IMR-90 (cell line): Measurements from ENCODE around the gene SLAMF7. TPM values are rescaled to one million over a fixed set of nuclear protein-coding genes. Genes with fewer than 3 reads are reported as not detected.

Experiments
- ATAC-seq: fragments of 200-7000 bp; cut with Tn5 transposase; 2 replicates; pipeline ENCODE4 v1.9.1; 2020; ENCODE audit warnings: low read depth, mild to moderate bottlenecking, moderate library complexity
- BruUV-seq: library from RNA; stranded (reverse); fragments of 400-500 nt; replicated peaks from 2 replicates; lab custom pipeline; 2021; lab: Mats Ljungman, UMichigan
- CTCF ChIA-PET: fragments of 300-600 bp; formaldehyde crosslinking; extraction: SDS; loops from one replicate; lab custom pipeline; 2021; ENCODE audit warnings: antibody characterized with exemption; lab: Yijun Ruan, JAX
- POLR2A ChIA-PET: fragments of 300-600 bp; sonication (Branson Sonifier 250); formaldehyde crosslinking; loops from one replicate; lab custom pipeline; 2022; ENCODE audit warnings: antibody characterized with exemption; ENCODE audit not compliant: unreplicated experiment; lab: Charles Lee
- DNase-seq: peaks from one replicate; pipeline ENCODE4 v3.0.0; 2013
- H2AFZ ChIP-seq: replicated peaks from 2 replicates; pipeline ENCODE3; 2013; ENCODE audit warnings: low read length, mild to moderate bottlenecking; ENCODE audit not compliant: poor library complexity
- H2AK5ac ChIP-seq: 2 replicates; pipeline ENCODE4 v1.6.1; 2013; ENCODE audit warnings: low read depth, low read length, inconsistent platforms
- H2AK9ac ChIP-seq: replicated peaks from 2 replicates; pipeline ENCODE3; 2013; ENCODE audit warnings: mild to moderate bottlenecking, low read depth, low read length, moderate library complexity; ENCODE audit not compliant: poor library complexity
- H2BK120ac ChIP-seq: 2 replicates; pipeline ENCODE4 v1.6.1; 2013; ENCODE audit warnings: low read depth, low read length, inconsistent platforms
- H2BK15ac ChIP-seq: 3 replicates; pipeline ENCODE4 v1.6.1; 2013; ENCODE audit warnings: low read depth, low read length, inconsistent platforms
- H2BK20ac ChIP-seq: 2 replicates; pipeline ENCODE4 v1.6.1; 2013; ENCODE audit warnings: low read depth, mild to moderate bottlenecking, inconsistent platforms, low read length, moderate library complexity
- H2BK5ac ChIP-seq: 2 replicates; pipeline ENCODE4 v1.6.1; 2013; ENCODE audit warnings: mild to moderate bottlenecking, low read depth, low read length, inconsistent platforms; ENCODE audit not compliant: poor library complexity, severe bottlenecking
- H3K14ac ChIP-seq: replicated peaks from 2 replicates; pipeline ENCODE4 v1.6.1; 2013; ENCODE audit warnings: low read depth, low read length, inconsistent platforms
- H3K18ac ChIP-seq: 2 replicates; pipeline ENCODE4 v1.6.1; 2013; ENCODE audit warnings: low read depth, low read length, control low read depth
- H3K23ac ChIP-seq: 2 replicates; pipeline ENCODE4 v1.6.1; 2013; ENCODE audit warnings: low read depth, low read length, inconsistent platforms
- H3K27ac ChIP-seq: 2 replicates; pipeline ENCODE4 v1.5.1; 2013; ENCODE audit warnings: mild to moderate bottlenecking, control low read depth, low read length; ENCODE audit not compliant: insufficient read depth
- H3K27me3 ChIP-seq: 2 replicates; pipeline ENCODE4 v1.6.1; 2013; ENCODE audit warnings: low read length; ENCODE audit not compliant: control insufficient read depth, insufficient read depth
- H3K36me3 ChIP-seq: 2 replicates; pipeline ENCODE4 v1.6.1; 2013; ENCODE audit warnings: low read length, mixed read lengths; ENCODE audit not compliant: control insufficient read depth, insufficient read depth
- H3K4ac ChIP-seq: 2 replicates; pipeline ENCODE4 v1.6.1; 2013; ENCODE audit warnings: low read depth, low read length, inconsistent platforms
- H3K4me1 ChIP-seq: 2 replicates; pipeline ENCODE4 v1.6.1; 2013; ENCODE audit warnings: low read length, mixed read lengths; ENCODE audit not compliant: control insufficient read depth, insufficient read depth
- H3K4me2 ChIP-seq: 2 replicates; pipeline ENCODE4 v1.6.1; 2013; ENCODE audit warnings: low read depth, mild to moderate bottlenecking, control low read depth, low read length, moderate library complexity
- H3K4me3 ChIP-seq: 2 replicates; pipeline ENCODE4 v1.5.1; 2013; ENCODE audit warnings: low read depth, mild to moderate bottlenecking, control low read depth, low read length, moderate library complexity; ENCODE audit not compliant: insufficient read depth
- H3K56ac ChIP-seq: 2 replicates; pipeline ENCODE4 v1.6.1; 2013; ENCODE audit warnings: low read length, inconsistent platforms; ENCODE audit not compliant: insufficient read depth; ENCODE audit errors: extremely low read depth
- H3K79me1 ChIP-seq, 2 experiments: 2 replicates each; pipeline ENCODE4 v1.6.1; 2013; ENCODE audit warnings: low read length in 2 of 2, inconsistent platforms in 1 of 2, low read depth in 1 of 2
- H3K9ac ChIP-seq: 2 replicates; pipeline ENCODE4 v1.6.1; 2013; ENCODE audit warnings: low read depth, low read length, control low read depth
- H3K9me1 ChIP-seq: 2 replicates; pipeline ENCODE4 v1.6.1; 2013; ENCODE audit warnings: low read length, inconsistent platforms; ENCODE audit not compliant: insufficient read depth
- H3K9me3 ChIP-seq: 2 replicates; pipeline ENCODE4 v1.6.1; 2013; ENCODE audit warnings: low read length; ENCODE audit not compliant: control insufficient read depth, insufficient read depth
- H4K20me1 ChIP-seq: 2 replicates; pipeline ENCODE4 v1.6.1; 2013; ENCODE audit warnings: low read length, inconsistent platforms; ENCODE audit not compliant: insufficient read depth
- H4K5ac ChIP-seq: 2 replicates; pipeline ENCODE4 v1.6.1; 2013; ENCODE audit warnings: mild to moderate bottlenecking, low read depth, low read length, control low read depth
- H4K8ac ChIP-seq, 2 experiments: 2 replicates each; pipeline ENCODE4 v1.6.1; 2013; ENCODE audit warnings: low read depth in 2 of 2, low read length in 2 of 2, control low read depth in 1 of 2, inconsistent platforms in 1 of 2
- H4K91ac ChIP-seq: 2 replicates; pipeline ENCODE4 v1.6.1; 2013; ENCODE audit warnings: low read depth, low read length, inconsistent platforms; ENCODE audit not compliant: insufficient read depth
- BHLHE40 ChIP-seq: fragments of 150-350 bp; IDR thresholded peaks from 2 replicates; pipeline ENCODE4 v1.6.1; 2016; ENCODE audit warnings: mild to moderate bottlenecking, low read depth, low read length
- CEBPB ChIP-seq: IDR thresholded peaks from 2 replicates; pipeline ENCODE4 v1.6.1; 2012; ENCODE audit warnings: low read depth, low read length, improper control_type of control experiment
- CHD1 ChIP-seq: IDR thresholded peaks from 2 replicates; pipeline ENCODE4 v1.6.1; 2012; ENCODE audit warnings: low read depth, low read length, improper control_type of control experiment
- NFE2L2 ChIP-seq: fragments of 150-350 bp; IDR thresholded peaks from 2 replicates; pipeline ENCODE4 v1.6.1; 2016; ENCODE audit warnings: low read depth, mild to moderate bottlenecking, low read length
- RAD21 ChIP-seq: IDR thresholded peaks from 2 replicates; pipeline ENCODE4 v1.6.1; 2012; ENCODE audit warnings: low read length, improper control_type of control experiment
- RCOR1 ChIP-seq: IDR thresholded peaks from 2 replicates; pipeline ENCODE4 v1.6.1; 2012; ENCODE audit warnings: mild to moderate bottlenecking, low read length, improper control_type of control experiment; ENCODE audit not compliant: insufficient replicate concordance
- RFX5 ChIP-seq: IDR thresholded peaks from 2 replicates; pipeline ENCODE4 v1.8.0; 2012; ENCODE audit warnings: low read depth, mild to moderate bottlenecking, low read length, moderate library complexity
- SMC3 ChIP-seq: fragments of 150-350 bp; IDR thresholded peaks from 2 replicates; pipeline ENCODE4 v1.6.1; 2016; ENCODE audit warnings: low read depth, mild to moderate bottlenecking, antibody characterized with exemption, low read length, moderate library complexity
- WGBS, 2 experiments: methylation state at CpG; one replicate each; pipeline versions ENCODE4 v1.1.5 to v1.1.7; 2013; ENCODE audit warnings: missing lambda C conversion rate in 2 of 2; ENCODE audit not compliant: insufficient read length in 1 of 2; ENCODE audit errors: extremely low coverage in 2 of 2; 5-methylcytosine and 5-hydroxymethylcytosine counted together
- dilution Hi-C: fragments of 300-500 bp; cut with HindIII; formaldehyde crosslinking; loops from one replicate; pipeline ENCODE4 v1.14.3; 2018; ENCODE audit warnings: low sequenced_read_pairs; ENCODE audit not compliant: unreplicated experiment
- in situ Hi-C: fragments of 300-500 bp; cut with MboI; formaldehyde crosslinking; loops from 3 replicates; pipeline ENCODE4 v1.14.3; 2019; ENCODE audit warnings: low sequenced_read_pairs, inconsistent platforms, mixed read lengths
- intact Hi-C: fragments of 100-400 bp; cut with micrococcal nuclease; formaldehyde crosslinking; loops from 2 replicates; pipeline ENCODE4 v1.10.0; 2022
- polyA plus RNA-seq, 3 experiments: library from polyadenylated mRNA; depleted of rRNA; stranded (reverse); fragments of >200 nt; gene quantifications; 2 replicates each; pipeline ENCODE4 v1.2.3, GENCODE V29; 2012; ENCODE audit warnings: low replicate concordance in 1 of 3
- total RNA-seq: library from RNA; depleted of rRNA; stranded (reverse); fragments of >200 nt; gene quantifications from 2 replicates; pipeline ENCODE4 v1.2.3, GENCODE V29; 2012

The SLAMF7 gene
- total and polyA plus RNA-seq, 2 of the 4 experiments (the other 2 are of a cell fraction) = not detected

- Histone ChIP-seq H2BK20ac (no peak overlapping the region), H3K4me1 (no peaks in the 10 kb centered on the region), H4K8ac (no peak overlapping the region), H3K4me3 (no peak overlapping the region), H3K9me1 (no peaks in the 10 kb centered on the region), H4K20me1 (no peaks in the 10 kb centered on the region), H2BK15ac (no peak overlapping the region), H4K5ac (no peak overlapping the region), H3K14ac (no peak overlapping the region), H2BK5ac (no peak overlapping the region), H2AK9ac (no peak overlapping the region), H3K27me3 (no peaks in the 10 kb centered on the region; the same call in 1 of the 2 replicates), H3K36me3 (no peaks in the 10 kb centered on the region), H3K18ac (no peak overlapping the region), H3K4ac (no peak overlapping the region), H2AFZ (no peak overlapping the region), H4K91ac (no peak overlapping the region), H3K27ac (no peak overlapping the region), H3K23ac (no peak overlapping the region), H3K9me3 (no peaks in the 10 kb centered on the region), H3K56ac (no peak overlapping the region), H2AK5ac (no peak overlapping the region), H3K9ac (no peak overlapping the region), H2BK120ac (no peak overlapping the region), H3K79me1 (no peaks in the 10 kb centered on the region), H3K4me2 (no peak overlapping the region)
- in situ Hi-C loops (no loop called here), intact Hi-C loops (no loop called here), dilution Hi-C loops (no loop called here)
- DNase-seq (no peak), ATAC-seq (no peak)
- TF ChIP-seq RAD21 = no peak
- TF ChIP-seq RFX5 = no peak
- no peak for TF ChIP-seq CEBPB
- TF ChIP-seq CHD1 = no peak
- no peak for TF ChIP-seq NFE2L2
- TF ChIP-seq BHLHE40 = no peak
- no peak for TF ChIP-seq SMC3
- TF ChIP-seq RCOR1 = no peak
- ChIA-PET CTCF (no interaction called here), POLR2A (no interaction called here)
- BruUV-seq = no TSS peak
- WGBS, 2 experiments = 55% methylated on average over 2 of the region's 7 CpGs; no CpG with 5 or more reads in 1 of the 2 experiments
Observed at GRCh38 chr1:160744199-160744851, 5.3 kb downstream of the SLAMF7 start.
